ENCODE data around the gene PIP4K2A.

DNA sequence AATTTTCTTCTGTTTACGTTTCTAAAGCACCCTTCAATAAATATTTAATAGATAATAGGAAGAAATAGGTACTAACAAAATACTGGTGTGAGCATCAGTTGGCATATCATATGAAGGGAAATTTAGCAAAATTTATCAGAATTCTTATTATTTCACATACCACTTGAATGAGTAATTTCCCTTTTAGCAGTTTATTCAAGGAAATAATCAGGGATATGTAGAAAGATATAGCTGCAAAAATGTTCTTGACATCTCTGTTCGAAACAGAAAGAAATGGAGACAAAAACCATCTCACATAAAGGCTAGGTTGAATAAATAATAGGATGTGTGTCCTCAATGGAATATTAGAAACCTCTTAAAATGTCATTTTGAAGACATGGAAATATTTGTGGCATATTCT, 35.8 kb upstream of the PIP4K2A start:
- TF ChIP-seq EZH2 (IDR thresholded peaks at IDR 0.05; ENCODE audit: borderline replicate concordance, low read depth, low read length, severe bottlenecking), result no peak
- TF ChIP-seq, protein P1, sequence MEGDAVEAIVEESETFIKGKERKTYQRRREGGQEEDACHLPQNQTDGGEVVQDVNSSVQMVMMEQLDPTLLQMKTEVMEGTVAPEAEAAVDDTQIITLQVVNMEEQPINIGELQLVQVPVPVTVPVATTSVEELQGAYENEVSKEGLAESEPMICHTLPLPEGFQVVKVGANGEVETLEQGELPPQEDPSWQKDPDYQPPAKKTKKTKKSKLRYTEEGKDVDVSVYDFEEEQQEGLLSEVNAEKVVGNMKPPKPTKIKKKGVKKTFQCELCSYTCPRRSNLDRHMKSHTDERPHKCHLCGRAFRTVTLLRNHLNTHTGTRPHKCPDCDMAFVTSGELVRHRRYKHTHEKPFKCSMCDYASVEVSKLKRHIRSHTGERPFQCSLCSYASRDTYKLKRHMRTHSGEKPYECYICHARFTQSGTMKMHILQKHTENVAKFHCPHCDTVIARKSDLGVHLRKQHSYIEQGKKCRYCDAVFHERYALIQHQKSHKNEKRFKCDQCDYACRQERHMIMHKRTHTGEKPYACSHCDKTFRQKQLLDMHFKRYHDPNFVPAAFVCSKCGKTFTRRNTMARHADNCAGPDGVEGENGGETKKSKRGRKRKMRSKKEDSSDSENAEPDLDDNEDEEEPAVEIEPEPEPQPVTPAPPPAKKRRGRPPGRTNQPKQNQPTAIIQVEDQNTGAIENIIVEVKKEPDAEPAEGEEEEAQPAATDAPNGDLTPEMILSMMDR (IDR thresholded peaks at IDR 0.05; ENCODE audit: extremely low read depth in 1 of 2, insufficient read depth in 1 of 2, low read depth in 1 of 2, low read length in 2 of 2), result no peak
